AG04450 (cell line): ENCODE measurements around the gene RTP4. TPM values are rescaled to one million over a fixed set of nuclear protein-coding genes. Genes with fewer than 3 reads are reported as not detected.

Source experiments
- CTCF ChIA-PET: fragments of 300-600, 350-600 bp; formaldehyde crosslinking; extraction: SDS; loops from one replicate; lab custom pipeline; 2022; ENCODE audit warnings: antibody characterized with exemption, inconsistent platforms; lab: Charles Lee
- POLR2A ChIA-PET: fragments of 350-600 bp; formaldehyde crosslinking; extraction: SDS; loops from one replicate; lab custom pipeline; 2021; ENCODE audit warnings: antibody characterized with exemption, inconsistent platforms; lab: Yijun Ruan, JAX
- DNase-seq: peaks from one replicate; pipeline ENCODE4 v3.0.0-alpha.2; 2011; ENCODE audit warnings: low read depth, low spot score
- H3K27ac ChIP-seq: one replicate; pipeline ENCODE4 v1.5.1; 2012; ENCODE audit warnings: low read depth, low read length, control low read depth
- H3K27me3 ChIP-seq: one replicate; pipeline ENCODE4 v1.6.0; 2012; ENCODE audit warnings: low read length; ENCODE audit not compliant: control insufficient read depth, insufficient read depth
- H3K4me3 ChIP-seq: 2 replicates; pipeline ENCODE4 v1.5.1; 2011; ENCODE audit warnings: mild to moderate bottlenecking, low read depth, low read length, control low read depth
- H3K9me3 ChIP-seq: 2 replicates; pipeline ENCODE4 v1.5.1; 2012; ENCODE audit warnings: low read length; ENCODE audit not compliant: control insufficient read depth, insufficient read depth
- CTCF ChIP-seq: IDR thresholded peaks from 2 replicates; pipeline ENCODE4 v1.5.1; 2011; ENCODE audit warnings: low read depth, low read length, control low read depth, inconsistent platforms
- polyA plus RNA-seq: library from polyadenylated mRNA; depleted of rRNA; stranded (reverse); fragments of >200 nt; gene quantifications from 2 replicates; pipeline ENCODE4 v1.2.3, GENCODE V29; 2011

Gene RTP4
- polyA plus RNA-seq, 1 experiment = 0.05 TPM

- ChIA-PET CTCF (interaction anchor here (1.4 kb wide), 1 partner anchor 317 kb away, joined by 6 read pairs; no protein-coding TSS in a partner anchor), POLR2A (no interaction called here)
- Histone ChIP-seq H3K9me3 (no peaks in the 10 kb centered on the region), H3K4me3 (no peak overlapping the region), H3K27me3 (peaks cover 17% of the 10 kb centered on the region), H3K27ac (no peak overlapping the region)
- TF ChIP-seq CTCF = no peak
- DNase-seq = no peak
Observed at GRCh38 chr3:187361835-187362234, 6.3 kb upstream of the RTP4 start.

GRCh38 chr3:187367561-187368103, 553 bp upstream of the RTP4 start:
- Histone ChIP-seq H3K4me3 (no peak overlapping the region), H3K9me3 (peaks cover 7% of the 10 kb centered on the region; the same call in 1 of the 2 replicates), H3K27me3 (peaks cover 12% of the 10 kb centered on the region), H3K27ac (no peak overlapping the region)
- ChIA-PET POLR2A (no interaction called here), CTCF (interaction anchor here (1.3 kb wide), 1 partner anchor 49 kb away, joined by 3 read pairs; no protein-coding TSS in a partner anchor)
- TF ChIP-seq CTCF = no peak
- no peak for DNase-seq

GRCh38 chr3:187369089-187369447, 883 bp downstream of the RTP4 start:
- Histone ChIP-seq H3K9me3 (peaks cover 7% of the 10 kb centered on the region; the same call in 1 of the 2 replicates), H3K27me3 (peaks cover 12% of the 10 kb centered on the region), H3K4me3 (no peak overlapping the region), H3K27ac (no peak overlapping the region)
- DNase-seq = no peak
- ChIA-PET CTCF (interaction anchor here (0.9 kb wide), 3 partner anchors 49 to 247 kb away, joined by 3 to 5 read pairs (median 3); no protein-coding TSS in a partner anchor), POLR2A (no interaction called here)
- no peak for TF ChIP-seq CTCF

- no peak for TF ChIP-seq CTCF
- no peak overlapping the region for H3K27ac ChIP-seq
- DNase-seq = no peak
- no peak overlapping the region for H3K4me3 ChIP-seq
- POLR2A ChIA-PET = no interaction called here
- H3K27me3 ChIP-seq = peaks cover 9% of the 10 kb centered on the region
- peaks cover 7% of the 10 kb centered on the region; the same call in 1 of the 2 replicates for H3K9me3 ChIP-seq
- CTCF ChIA-PET = interaction anchor here (0.9 kb wide), 2 partner anchors 50 to 52 kb away, joined by 3 to 5 read pairs; no protein-coding TSS in a partner anchor
Observed at GRCh38 chr3:187370051-187370450, 1.9 kb downstream of the RTP4 start.

- TF ChIP-seq CTCF = no peak
- POLR2A ChIA-PET = no interaction called here
- Histone ChIP-seq H3K9me3 (no peaks in the 10 kb centered on the region), H3K27me3 (peaks cover 10% of the 10 kb centered on the region), H3K27ac (no peak overlapping the region), H3K4me3 (no peak overlapping the region)
- DNase-seq = no peak
- CTCF ChIA-PET = no interaction called here
Observed at GRCh38 chr3:187375581-187375980, 7.4 kb downstream of the RTP4 start.
